DOHH2 (cell line): ENCODE data around the gene ZNF780B.

ENCODE experiments used
- CTCF ChIP-seq: fragments of 200-600 bp; sonication (generic); IDR thresholded peaks from one replicate; pipeline ENCODE4 v1.5.1; 2014; ENCODE audit warnings: antibody characterized with exemption, mild to moderate bottlenecking, low read depth, low read length; ENCODE audit not compliant: poor library complexity, severe bottlenecking
- EZH2phosphoT487 ChIP-seq: fragments of 200-600 bp; sonication (generic); IDR thresholded peaks from 2 replicates; pipeline ENCODE4 v1.6.1; 2017; ENCODE audit warnings: borderline replicate concordance, mild to moderate bottlenecking, antibody characterized with exemption, low read length, moderate library complexity, mixed read lengths

- no peak for TF ChIP-seq CTCF
- TF ChIP-seq EZH2phosphoT487 = no peak
Observed at GRCh38 chr19:40093416-40093815, 37.4 kb upstream of the ZNF780B start.
